ENCODE measurements around the gene SEPTIN8.

The SEPTIN8 gene, protein sequence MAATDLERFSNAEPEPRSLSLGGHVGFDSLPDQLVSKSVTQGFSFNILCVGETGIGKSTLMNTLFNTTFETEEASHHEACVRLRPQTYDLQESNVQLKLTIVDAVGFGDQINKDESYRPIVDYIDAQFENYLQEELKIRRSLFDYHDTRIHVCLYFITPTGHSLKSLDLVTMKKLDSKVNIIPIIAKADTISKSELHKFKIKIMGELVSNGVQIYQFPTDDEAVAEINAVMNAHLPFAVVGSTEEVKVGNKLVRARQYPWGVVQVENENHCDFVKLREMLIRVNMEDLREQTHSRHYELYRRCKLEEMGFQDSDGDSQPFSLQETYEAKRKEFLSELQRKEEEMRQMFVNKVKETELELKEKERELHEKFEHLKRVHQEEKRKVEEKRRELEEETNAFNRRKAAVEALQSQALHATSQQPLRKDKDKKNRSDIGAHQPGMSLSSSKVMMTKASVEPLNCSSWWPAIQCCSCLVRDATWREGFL

GRCh38 chr5:132777209-132778069 lies at the start of gene SEPTIN8:
Gene SEPTIN8, minus strand, starts transcription at chr5:132777239. Its CDS starts 102 bp downstream, at chr5:132777137.
- DNase-seq, result no peak

DNA sequence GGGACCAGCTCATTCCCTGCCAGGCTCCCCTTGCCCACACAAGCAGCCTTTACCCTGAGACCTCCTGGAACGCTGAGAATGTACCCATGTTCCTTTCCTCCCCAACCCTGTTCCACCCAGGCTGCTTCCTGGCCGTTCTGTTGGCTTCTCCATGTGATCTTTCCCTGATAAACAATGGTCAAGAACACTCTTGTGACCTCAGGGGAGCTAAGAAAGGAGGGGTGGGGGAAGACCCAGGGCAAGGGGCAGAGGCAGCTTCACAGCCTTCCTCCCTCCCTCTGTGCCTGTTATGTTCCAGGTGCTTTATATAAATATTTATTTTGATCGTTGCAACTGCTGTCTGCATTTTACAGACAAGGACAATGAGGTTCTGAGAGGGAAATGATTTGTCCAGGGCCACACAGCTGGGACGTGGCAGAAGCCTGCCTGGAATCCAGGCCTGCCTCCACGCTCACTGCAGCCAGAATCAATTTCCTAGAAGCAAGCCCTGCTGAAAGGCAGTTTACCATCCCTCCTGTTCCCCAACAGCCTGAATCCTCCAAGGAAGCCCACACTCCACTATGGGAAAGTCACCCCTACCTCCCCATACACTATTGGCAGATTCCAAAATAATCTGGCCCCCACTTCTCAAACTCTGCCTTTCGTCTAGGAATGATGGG lies 49.5 kb upstream of the SEPTIN8 start:
- no peak for DNase-seq

GRCh38 chr5:132825834-132826391 lies 48.9 kb upstream of the SEPTIN8 start:
- no peak for DNase-seq

DNA sequence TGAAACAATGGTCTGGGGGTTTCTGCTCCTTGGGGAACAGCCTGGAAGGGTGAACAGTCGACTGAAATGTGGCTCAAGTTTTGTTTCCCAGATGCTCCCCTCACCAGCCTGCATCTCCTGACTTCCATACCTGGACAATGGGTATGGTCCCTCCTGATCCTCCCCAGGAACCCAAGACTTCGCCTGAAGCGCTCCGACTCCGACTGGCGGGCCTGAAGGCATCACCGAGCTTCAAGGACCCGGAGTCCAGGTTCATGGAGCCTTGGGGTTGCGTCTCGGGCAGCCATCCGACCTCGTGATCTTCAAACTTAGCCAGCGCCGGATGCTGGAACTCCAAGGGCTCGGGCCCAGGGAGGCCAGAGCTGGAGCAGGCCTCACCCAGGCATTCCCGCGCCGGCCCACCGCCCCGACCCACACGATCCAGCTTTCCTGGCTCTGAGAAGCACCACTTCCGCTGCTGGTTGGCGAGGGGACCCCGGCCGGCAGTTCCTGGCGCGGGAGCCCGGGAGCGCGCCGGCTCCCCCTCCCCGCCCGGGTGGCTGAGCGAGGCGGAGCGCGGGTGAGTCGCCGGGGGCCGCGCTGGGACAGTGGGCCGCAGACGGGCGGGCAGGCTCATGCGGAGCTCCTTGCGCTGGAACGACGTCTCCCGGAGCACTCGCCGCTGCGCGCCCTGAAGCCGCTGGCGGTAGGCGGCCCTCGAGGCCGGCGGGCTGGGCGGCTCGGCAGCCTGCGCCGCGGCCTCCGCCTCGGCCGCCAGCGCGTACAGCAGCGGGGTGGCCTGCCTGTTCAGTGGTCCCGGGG lies 48.2 kb upstream of the SEPTIN8 start:
- no peak for DNase-seq

DNA sequence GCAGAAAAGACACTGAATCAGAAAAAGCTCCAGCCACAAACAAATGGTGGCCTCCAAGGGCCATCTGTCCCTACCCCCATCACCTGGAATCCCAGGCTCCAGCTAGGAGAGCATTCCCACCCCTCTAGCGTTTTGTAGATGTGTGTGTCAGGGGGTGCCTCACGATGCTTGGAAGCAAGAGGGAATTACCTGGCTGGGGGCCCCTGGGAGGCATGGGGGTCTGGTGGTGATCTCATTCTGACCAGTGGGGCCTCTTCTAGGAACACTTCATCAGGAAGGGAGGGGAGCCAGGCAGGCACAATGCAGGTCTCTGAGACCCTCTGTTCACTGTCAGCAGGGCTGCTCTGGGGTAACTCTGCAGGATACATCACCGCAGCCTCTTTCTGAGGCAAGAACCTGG lies 47.4 kb upstream of the SEPTIN8 start:
- DNase-seq, result no peak

- DNase-seq, result no peak
Observed at GRCh38 chr5:132823481-132824050, 46.5 kb upstream of the SEPTIN8 start.

GRCh38 chr5:132822650-132823480 lies 45.8 kb upstream of the SEPTIN8 start:
- DNase-seq, result no peak

DNA sequence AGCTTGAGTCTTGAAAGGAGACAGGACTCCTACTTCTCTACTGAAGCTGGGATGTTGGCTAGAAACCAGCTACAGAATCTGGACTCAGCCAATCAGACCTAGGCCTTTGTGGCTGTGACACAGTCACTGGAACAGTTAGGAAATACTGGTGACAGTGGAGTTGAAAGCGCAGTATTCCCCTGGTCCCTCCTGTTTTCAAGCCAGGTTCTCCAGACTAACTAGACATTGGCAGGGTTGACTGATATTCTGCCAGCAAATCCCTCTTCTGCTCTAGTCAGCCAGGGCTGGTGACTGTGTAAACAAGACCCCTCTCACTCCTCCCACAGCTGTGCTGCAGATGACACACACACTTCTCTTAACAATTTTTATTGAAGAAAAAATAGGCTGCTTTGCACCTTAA lies 44.8 kb upstream of the SEPTIN8 start:
- no peak for DNase-seq

DNA sequence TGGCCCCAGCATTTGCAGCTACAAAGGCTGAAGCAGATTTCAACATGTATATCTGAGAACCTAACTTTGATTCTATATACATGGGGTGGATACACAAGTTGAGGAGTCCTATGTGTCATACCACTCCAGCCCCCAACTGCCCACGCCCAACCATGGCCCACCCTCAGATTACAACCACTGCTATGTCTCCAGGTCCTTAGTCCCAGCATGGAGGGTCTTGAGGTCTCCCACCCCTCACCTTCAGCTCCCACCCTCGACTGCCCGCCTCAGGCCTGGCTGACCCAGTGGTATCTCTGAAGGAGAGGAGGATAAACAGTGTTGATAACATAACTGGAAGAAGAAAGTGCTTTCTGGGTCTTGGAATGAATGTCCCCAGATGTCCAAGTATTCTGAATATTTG lies 44.3 kb upstream of the SEPTIN8 start:
- no peak for DNase-seq

GRCh38 chr5:132820162-132820754 lies 43.2 kb upstream of the SEPTIN8 start:
- DNase-seq, result peak; percentile 46

- no peak for DNase-seq
Observed at GRCh38 chr5:132819468-132819867, 42.4 kb upstream of the SEPTIN8 start.

GRCh38 chr5:132817011-132817410 lies 40.0 kb upstream of the SEPTIN8 start:
- no peak for DNase-seq

GRCh38 chr5:132816554-132816953 lies 39.5 kb upstream of the SEPTIN8 start:
- DNase-seq, result no peak

DNA sequence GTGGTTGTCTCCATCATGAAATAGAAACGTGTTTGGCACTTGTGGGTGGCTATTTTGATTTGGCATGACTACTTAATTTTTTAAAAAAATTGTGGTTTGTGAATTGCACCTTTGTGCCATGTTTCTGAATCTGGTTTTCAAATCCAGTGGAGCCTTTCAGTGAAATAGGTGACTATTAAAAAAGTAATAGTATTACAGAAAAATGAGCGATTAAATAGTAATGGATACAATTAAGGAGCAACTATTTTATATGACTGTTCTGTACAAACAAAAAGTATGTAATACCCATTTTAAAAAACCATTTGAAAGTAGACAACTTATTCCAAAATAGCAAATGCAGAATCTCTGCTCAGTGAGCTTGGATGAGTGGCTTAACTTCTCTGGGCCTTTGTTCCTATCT lies 39.0 kb upstream of the SEPTIN8 start:
- DNase-seq, result no peak

DNA sequence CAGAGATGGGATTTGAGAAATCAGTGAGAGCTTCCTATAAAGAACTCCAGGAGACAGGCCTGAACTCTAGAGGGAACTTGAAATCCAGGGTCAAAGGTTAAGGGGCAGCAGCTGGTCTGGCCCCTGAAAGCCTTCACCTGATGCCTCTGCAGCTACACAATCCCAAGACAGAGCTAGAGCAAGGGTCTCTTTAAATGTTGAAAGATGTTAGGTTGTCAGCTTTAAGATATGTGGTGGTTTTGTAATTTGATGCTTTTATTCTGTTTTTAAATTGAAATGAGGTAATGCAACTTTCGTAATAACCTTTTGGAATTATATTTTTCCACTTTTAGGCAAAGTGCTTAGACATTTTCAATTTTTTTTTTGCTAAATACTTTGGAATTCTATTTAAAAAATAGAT lies 38.4 kb upstream of the SEPTIN8 start:
- no peak for DNase-seq

- no peak for DNase-seq
Observed at GRCh38 chr5:132814503-132815294, 37.7 kb upstream of the SEPTIN8 start.

GRCh38 chr5:132813599-132814502 lies 36.8 kb upstream of the SEPTIN8 start:
- DNase-seq, result no peak

Measured in SIG-M5 (cell line).